Right cardiac atrium (tissue), 5 donors: Measurements from ENCODE around the gene TAF1C. TPM values are rescaled to one million over a fixed set of nuclear protein-coding genes. Genes with fewer than 3 reads are reported as not detected.

Source experiments
- ATAC-seq, 2 donors: fragments of 200-7000 bp; cut with Tn5 transposase; one replicate each; pipeline versions ENCODE4 v1.8.0 to v1.9.1; 2020; ENCODE audit warnings: moderate library complexity in 2 of 2, mild to moderate bottlenecking in 1 of 2
- DNase-seq, 3 donors: peaks; one replicate each; pipeline ENCODE4 v3.0.0-alpha.2; 2020
- H3K27ac ChIP-seq: one replicate; pipeline ENCODE4 v1.5.1; 2013; ENCODE audit warnings: mild to moderate bottlenecking, low read length, control low read depth, moderate library complexity
- H3K27me3 ChIP-seq: one replicate; pipeline ENCODE4 v1.6.1; 2013; ENCODE audit not compliant: control insufficient read depth, insufficient read depth
- H3K4me1 ChIP-seq: one replicate; pipeline ENCODE4 v1.6.1; 2013; ENCODE audit warnings: low read length; ENCODE audit not compliant: control insufficient read depth, insufficient read depth
- H3K4me3 ChIP-seq: one replicate; pipeline ENCODE4 v1.5.1; 2013; ENCODE audit warnings: low read length, control low read depth
- H3K9me3 ChIP-seq: one replicate; pipeline ENCODE4 v1.6.1; 2013; ENCODE audit warnings: low read length; ENCODE audit not compliant: control insufficient read depth
- WGBS: extraction: QIAGEN DNeasy Blood & Tissue Kit; methylation state at CpG from one replicate; pipeline ENCODE4 v1.1.7; 2013; 5-methylcytosine and 5-hydroxymethylcytosine counted together
- intact Hi-C, 4 donors: fragments of 100-400 bp; cut with DNase I; formaldehyde crosslinking; loops; one replicate each; pipeline versions ENCODE4 v1.11.0 to v1.14.0; 2022 to 2023
- polyA plus RNA-seq: library from polyadenylated mRNA; stranded (reverse); fragments of 200-250 nt; gene quantifications from one replicate; pipeline ENCODE4 v1.2.3, GENCODE V29; 2013
- total RNA-seq, 4 donors: library from RNA; stranded (reverse); fragmentation: NEBNext Ultra II Directional; extraction: Animal tissue kit (Norgen Biotek cat#: 25700); gene quantifications; one replicate each; pipeline ENCODE4 v1.2.1, GENCODE V29; 2021
- donor health status: healthy with polysubstance abuse.
- donor health status: DM: no; HTN: yes; CAD: no.
- donor health status: DM: no; HTN: no; CAD: no.
- donor health status: DM: no; HTN: yes; CAD: no; lungs with severe emphysema.
- donor health status: DM: yes; HTN: yes; CAD: no.

Gene TAF1C
- total and polyA plus RNA-seq, 5 donors, result 26.0 to 36.2 (median 29.3) TPM

- H3K4me3 ChIP-seq, result no peak overlapping the region
Measured at GRCh38 chr16:84139628-84140258, 47.1 kb downstream of the TAF1C start.

GRCh38 chr16:84138824-84139627 is 47.8 kb downstream of the TAF1C start:
- no peak overlapping the region for H3K4me3 ChIP-seq
- intact Hi-C loops, result no loop called here
- no peaks in the 10 kb centered on the region for H3K9me3 ChIP-seq
- ATAC-seq (peak; percentile 74 to 81), DNase-seq (peak in 2 of 3 donors; percentile 34 to 70)
- no peaks in the 10 kb centered on the region for H3K4me1 ChIP-seq
- H3K27ac ChIP-seq, result peak overlapping the region; percentile 88
- no peaks in the 10 kb centered on the region for H3K27me3 ChIP-seq
- 57% methylated on average over 14 of the region's 14 CpGs for WGBS

More at GRCh38 chr16:84139628-84140258, 47.1 kb downstream of the TAF1C start:
- intact Hi-C loops, result no loop called here
- H3K9me3 ChIP-seq, result no peaks in the 10 kb centered on the region
- ATAC-seq (no peak), DNase-seq (no peak)
- peak overlapping the region; percentile 88 for H3K27ac ChIP-seq
- H3K27me3 ChIP-seq, result no peaks in the 10 kb centered on the region
- H3K4me1 ChIP-seq, result no peaks in the 10 kb centered on the region
- WGBS, result 69% methylated on average over 6 of the region's 6 CpGs

GRCh38 chr16:84138500-84138823 is 48.4 kb downstream of the TAF1C start:
- no peaks in the 10 kb centered on the region for H3K9me3 ChIP-seq
- no peak for ATAC-seq

GRCh38 chr16:84137769-84138357 is 49.0 kb downstream of the TAF1C start:
- Histone ChIP-seq H3K9me3 (no peaks in the 10 kb centered on the region), H3K27ac (peak overlapping the region; percentile 30), H3K4me1 (no peaks in the 10 kb centered on the region), H3K27me3 (no peaks in the 10 kb centered on the region), H3K4me3 (no peak overlapping the region)
- ATAC-seq (no peak), DNase-seq (no peak)
- 75% methylated on average over 7 of the region's 7 CpGs for WGBS
- intact Hi-C loops, result no loop called here

More at GRCh38 chr16:84138500-84138823, 48.4 kb downstream of the TAF1C start:
- H3K4me3 ChIP-seq, result no peak overlapping the region
- intact Hi-C loops, result no loop called here
- no peaks in the 10 kb centered on the region for H3K27me3 ChIP-seq
- WGBS, result 59% methylated on average over 2 of the region's 2 CpGs
- no peaks in the 10 kb centered on the region for H3K4me1 ChIP-seq
- DNase-seq, result no peak
- peak overlapping the region; percentile 88 for H3K27ac ChIP-seq

- DNase-seq, result no peak
- WGBS, result 83% methylated on average over 8 of the region's 8 CpGs
- no peaks in the 10 kb centered on the region for H3K27me3 ChIP-seq
- peak; percentile 10 to 35 for ATAC-seq
- H3K4me1 ChIP-seq, result no peaks in the 10 kb centered on the region
- no peak overlapping the region for H3K27ac ChIP-seq
- no peaks in the 10 kb centered on the region for H3K9me3 ChIP-seq
- no peak overlapping the region for H3K4me3 ChIP-seq
- intact Hi-C loops, result no loop called here
Measured at GRCh38 chr16:84137287-84137686, 49.6 kb downstream of the TAF1C start.

GRCh38 chr16:84136331-84137125 is 50.3 kb downstream of the TAF1C start:
- H3K4me1 ChIP-seq, result no peaks in the 10 kb centered on the region
- intact Hi-C loops, result no loop called here
- H3K27me3 ChIP-seq, result no peaks in the 10 kb centered on the region
- no peaks in the 10 kb centered on the region for H3K9me3 ChIP-seq
- ATAC-seq (no peak), DNase-seq (no peak)
- H3K27ac ChIP-seq, result no peak overlapping the region
- H3K4me3 ChIP-seq, result no peak overlapping the region
- 90% methylated on average over 11 of the region's 11 CpGs for WGBS

- H3K4me3 ChIP-seq, result no peak overlapping the region
- no peaks in the 10 kb centered on the region for H3K9me3 ChIP-seq
- no peaks in the 10 kb centered on the region for H3K4me1 ChIP-seq
- ATAC-seq (no peak), DNase-seq (no peak)
- WGBS, result 82% methylated on average over 7 of the region's 7 CpGs
- H3K27me3 ChIP-seq, result no peaks in the 10 kb centered on the region
- H3K27ac ChIP-seq, result no peak overlapping the region
- intact Hi-C loops, result no loop called here
Measured at GRCh38 chr16:84132527-84133285, 54.2 kb downstream of the TAF1C start.

- Histone ChIP-seq H3K9me3 (no peaks in the 10 kb centered on the region), H3K27me3 (no peaks in the 10 kb centered on the region), H3K4me3 (no peak overlapping the region), H3K27ac (no peak overlapping the region), H3K4me1 (no peaks in the 10 kb centered on the region)
- no peak for DNase-seq
- no peak for ATAC-seq
- WGBS, result 80% methylated on average over 5 of the region's 5 CpGs
- intact Hi-C loops, result no loop called here
Measured at GRCh38 chr16:84131117-84131516, 55.7 kb downstream of the TAF1C start.
